Mucosa of gallbladder (tissue), 1 donor: ENCODE data around the gene CEP63. TPM values are rescaled to one million over a fixed set of nuclear protein-coding genes. Genes with fewer than 3 reads are reported as not detected.
"Not testable (repeated sequence)": the region's sequence is repeated elsewhere in the genome, so short reads cannot be mapped to it uniquely, and the experiment has no call there.

Experiments
- DNase-seq: peaks from one replicate; pipeline ENCODE4 v3.0.0-alpha.2; 2020; ENCODE audit warnings: low spot score
- total RNA-seq: library from RNA; stranded (reverse); gene quantifications from one replicate; pipeline ENCODE4 v1.2.1, GENCODE V29; 2021
- donor health status: DM: no; HTN: no; CAD: no.

CEP63 gene
- total RNA-seq, 1 donor from 2014 or later, result 17.3 TPM

GRCh38 chr3:134576426-134576825, 90.6 kb downstream of the CEP63 start:
- DNase-seq, result no peak

DNA sequence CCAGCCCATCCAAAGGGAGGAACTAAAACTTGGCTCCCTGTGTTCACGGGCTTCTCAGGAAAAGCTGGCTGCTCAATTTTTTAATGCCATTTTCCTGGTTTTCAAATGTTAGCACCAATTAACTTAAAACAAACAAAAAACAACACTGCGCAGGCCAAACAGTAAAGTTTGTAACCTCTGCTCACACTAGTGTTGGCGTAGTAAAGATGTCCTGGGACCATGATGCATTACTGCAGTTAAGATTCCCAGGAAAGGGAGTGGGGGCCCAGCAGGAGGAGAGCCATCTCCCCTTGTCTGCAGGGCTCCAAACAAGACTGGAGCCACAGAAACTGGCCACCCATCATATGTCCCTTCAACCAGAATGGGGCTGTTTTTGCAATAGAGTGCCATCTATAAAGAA, 91.0 kb downstream of the CEP63 start:
- no peak for DNase-seq

DNA sequence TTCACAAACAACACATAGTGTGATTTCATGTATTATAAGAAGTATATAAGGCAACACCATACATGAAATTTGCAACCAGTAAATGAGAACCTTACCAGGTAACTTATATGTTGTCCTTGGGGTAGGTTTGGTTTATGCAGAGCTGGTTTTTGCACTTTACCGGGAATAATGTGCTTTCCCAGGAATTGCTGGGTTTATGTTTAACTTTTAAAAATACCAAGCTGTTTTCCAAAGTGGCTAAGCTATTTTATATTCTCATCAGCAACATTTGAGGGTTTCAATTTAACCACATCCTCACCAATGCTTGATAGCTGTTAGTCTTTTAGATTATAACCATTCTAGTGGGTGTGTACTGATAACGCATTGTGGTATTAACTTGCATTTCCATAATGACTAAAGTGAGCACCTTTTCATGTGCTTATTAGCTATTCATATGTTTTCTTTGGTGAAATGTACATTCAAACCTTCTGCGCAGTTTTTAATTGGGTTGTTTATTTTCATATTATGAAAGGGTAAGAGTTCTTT, 93.3 kb downstream of the CEP63 start:
- DNase-seq, result no peak

GRCh38 chr3:134590766-134591165, 104.9 kb downstream of the CEP63 start:
- DNase-seq, result no peak

- no peak for DNase-seq
These were observed 106.9 kb downstream of the CEP63 start for GRCh38 chr3:134592806-134593205.

DNA sequence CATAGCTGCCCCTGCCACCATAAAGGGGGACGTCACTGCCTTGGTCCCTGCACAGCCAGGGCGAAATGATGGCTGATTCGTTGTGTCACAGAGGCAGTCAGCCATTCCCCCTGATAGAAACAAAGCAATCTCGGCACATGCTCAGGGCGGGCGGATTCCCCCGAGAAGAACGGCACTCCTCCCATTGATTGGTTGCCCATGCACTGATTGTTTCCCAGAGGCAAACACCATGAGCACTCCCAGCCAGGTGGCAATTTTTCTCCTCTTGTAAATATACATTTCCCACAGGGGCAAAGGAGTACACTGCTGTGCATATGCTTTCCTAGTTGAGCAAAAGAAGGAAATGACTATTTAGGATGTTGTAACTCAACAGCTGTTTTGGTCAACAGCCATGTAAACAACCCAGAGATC, 108.5 kb downstream of the CEP63 start:
- no peak for DNase-seq

DNA sequence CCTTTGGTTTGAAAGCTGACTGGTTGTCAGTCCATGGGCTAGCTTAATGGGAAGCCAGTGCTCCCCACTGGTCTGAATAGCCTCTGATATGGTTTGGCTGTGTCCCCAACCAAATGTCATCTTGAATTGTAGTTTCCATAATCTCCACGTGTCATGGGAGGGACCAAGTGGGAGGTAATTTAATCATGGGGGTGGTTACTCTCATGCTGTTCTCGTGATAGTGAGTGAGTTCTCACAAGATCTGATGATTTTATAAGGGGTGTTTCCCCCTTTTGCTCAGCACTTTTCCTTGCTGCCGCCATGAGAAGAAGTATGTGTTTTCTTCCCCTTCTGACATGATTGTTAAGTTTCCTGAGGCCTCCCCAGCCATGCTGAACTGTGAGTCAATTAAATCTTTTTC, 109.1 kb downstream of the CEP63 start:
- DNase-seq, result not testable (repeated sequence)

- no peak for DNase-seq
These were observed 111.6 kb downstream of the CEP63 start for GRCh38 chr3:134597390-134597970.

DNA sequence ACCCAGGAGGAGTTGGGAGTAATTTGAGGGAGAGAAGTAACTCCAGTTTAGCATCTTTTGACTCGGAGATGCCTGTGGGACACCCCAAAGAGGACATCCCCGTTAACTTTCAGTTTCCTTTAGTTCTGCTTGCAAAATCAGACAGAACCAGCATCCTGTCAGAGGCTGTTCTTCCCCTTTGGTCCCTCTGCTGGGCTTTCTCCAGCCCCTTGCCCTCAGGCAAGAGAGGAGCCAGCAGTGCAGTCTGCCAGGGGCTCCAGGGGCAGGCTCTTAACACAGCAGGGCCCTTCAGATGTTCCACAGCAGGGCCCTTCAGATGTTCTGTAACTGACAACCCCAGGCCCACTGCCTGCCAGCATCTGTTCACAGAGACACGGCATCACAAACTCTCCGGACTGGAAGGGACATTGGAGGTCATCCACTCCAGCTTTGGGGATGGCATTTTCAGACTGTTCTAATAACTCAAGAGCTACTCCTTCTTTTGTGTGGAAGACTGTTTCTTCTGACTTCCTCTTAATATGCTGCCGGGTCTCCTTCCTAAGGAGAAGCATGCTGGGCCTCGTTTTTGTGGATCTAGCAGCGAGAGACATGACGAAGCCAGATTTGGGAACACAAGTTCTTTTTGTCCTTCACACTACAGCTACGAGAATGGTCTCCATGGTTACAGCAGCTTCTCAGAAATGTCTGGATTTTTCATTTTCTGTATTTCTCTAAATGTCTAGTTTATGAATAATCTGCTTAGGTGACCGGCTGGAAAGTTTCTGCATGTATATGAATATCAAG, 113.1 kb downstream of the CEP63 start:
- no peak for DNase-seq

- DNase-seq, result no peak
These were observed 114.3 kb downstream of the CEP63 start for GRCh38 chr3:134600206-134600605.

DNA sequence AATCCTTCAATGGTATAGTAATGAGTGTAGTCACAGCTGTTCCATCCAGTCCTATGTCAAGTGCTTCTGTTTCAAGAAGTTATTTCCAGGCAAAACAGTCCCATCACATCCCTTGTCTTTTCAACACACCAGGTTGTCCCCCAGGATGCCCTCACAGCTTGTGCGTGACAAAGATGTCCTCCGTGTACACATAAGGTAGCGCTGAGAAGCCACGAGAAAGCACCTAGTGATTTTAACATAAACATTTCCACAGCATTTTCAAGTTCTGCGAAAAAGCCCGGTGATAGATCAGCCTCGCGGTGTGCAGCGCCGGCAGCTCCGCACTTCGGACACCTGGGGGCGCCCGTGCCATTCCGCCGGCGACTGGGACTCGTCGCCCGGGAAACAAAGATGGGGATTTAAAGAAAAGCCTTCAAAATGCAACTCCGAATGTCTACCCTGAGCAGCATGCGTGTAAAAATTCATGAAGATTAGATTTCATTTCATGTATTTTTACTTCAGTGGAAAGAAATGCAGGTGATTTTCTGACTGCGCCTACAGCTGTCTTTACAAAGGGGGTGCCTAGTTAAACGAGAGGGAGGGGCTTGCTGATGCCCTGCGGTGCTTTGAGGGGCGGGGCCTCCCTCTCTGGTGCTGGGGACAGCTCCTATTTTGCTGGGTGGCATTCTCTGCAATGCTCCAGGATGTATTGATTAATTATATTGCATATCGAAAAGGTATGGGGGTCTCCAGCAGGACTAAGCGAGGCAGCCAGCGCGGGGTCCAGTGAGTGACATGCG, 115.0 kb downstream of the CEP63 start:
- peak; percentile 34 for DNase-seq

DNA sequence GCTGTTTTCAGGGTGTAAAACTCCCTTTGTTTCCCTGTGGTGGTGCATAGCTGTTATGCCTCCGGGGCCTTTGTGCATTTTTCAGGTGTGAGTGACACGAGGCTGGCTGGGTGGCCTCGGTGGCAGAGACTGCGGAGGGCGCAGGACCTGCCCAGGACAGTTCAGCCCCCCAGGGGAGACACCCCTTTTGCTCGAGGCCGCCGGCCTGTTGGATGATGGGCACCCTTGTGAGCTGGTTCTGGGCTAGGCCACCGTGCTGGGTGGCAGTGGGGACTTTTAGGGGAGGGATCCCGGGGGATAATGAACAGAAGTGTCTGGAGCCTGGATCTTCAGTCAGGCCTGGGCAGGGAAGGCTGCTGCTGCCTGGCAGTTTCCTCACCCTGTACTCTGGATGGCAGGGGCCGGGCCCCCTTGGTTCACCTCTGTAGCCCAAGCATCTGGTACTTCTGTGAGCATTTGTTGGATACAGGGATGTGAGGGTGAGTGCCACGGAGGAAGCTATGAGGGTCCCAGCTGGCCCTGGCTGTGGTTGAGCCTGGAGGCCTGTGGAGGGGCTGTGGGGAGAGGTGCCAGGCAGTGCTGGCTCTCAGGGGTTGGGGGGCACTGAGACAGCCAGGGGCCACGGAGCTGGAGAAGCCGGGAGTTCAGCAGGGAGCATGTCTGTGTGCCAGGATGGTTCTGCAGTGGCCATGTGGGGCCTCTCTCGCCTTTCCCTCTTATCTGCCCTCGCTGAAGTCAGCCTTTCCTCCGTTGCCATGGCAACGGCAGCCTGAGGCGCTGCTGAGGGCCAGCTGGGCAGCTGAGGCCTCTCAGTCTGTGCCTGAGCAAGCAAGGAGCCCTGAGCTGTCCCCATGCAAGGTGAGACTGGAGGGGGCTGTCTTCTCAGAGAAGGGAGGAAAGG, 115.9 kb downstream of the CEP63 start:
- DNase-seq, result no peak

DNA sequence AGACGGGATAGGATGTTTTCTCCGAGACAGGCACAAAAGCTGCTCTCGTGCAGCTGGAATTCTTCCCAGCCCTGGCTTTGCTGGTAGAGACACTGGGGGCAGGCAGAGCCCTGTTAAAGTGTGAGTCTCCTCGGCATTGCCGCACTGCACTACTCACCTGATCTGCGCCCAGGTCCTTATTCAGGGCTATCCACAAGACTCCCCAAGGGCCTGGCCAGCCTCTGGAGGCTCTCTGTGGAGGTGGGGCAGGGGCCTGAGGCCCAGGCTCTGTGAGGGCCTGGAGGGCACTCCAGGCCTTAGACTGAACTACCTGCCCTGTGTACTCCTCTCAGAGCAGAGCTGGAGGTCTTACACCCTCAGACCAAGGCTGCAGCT, 116.6 kb downstream of the CEP63 start:
- no peak for DNase-seq

DNA sequence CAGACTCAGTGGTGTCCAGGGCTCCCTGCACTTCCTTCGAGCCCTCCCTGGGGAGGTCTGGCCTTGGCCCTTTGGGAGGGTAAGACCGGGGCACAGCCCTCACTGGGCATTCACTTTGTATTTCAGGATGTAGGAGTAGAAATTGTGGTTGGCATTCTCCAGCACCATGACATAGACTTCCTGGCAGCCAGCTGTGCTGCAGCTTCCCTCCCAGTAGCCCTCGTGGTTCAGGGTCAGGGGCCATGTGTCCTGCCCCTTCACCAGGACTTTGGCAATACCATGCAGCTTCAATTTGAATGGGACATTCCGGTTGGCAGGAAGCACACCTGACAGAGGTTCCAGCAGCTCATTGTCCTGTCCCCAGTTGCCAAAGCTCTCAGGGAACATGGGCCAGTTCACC, 117.6 kb downstream of the CEP63 start:
- DNase-seq, result no peak

DNA sequence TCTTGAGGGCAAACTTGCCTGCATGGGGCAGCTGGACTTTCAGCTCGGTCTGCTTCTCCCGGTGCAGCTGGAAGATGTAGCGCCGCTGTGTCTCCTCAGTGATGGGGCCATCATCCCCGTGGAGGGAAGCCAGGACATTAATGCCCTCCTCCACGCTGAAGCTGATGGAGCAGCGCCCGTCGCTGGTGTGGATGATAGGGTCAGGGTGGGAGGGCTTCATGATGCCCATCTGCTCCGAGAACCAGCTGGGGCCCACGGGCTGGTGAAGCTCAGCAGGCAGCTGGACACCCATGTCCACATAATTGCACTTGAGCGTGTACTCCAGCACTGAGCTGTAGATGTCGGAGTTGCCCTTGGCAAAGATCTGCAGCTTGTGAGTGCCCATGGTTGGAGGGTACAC, 118.1 kb downstream of the CEP63 start:
- DNase-seq, result no peak

GRCh38 chr3:134605556-134605955, 119.7 kb downstream of the CEP63 start:
- DNase-seq, result no peak

DNA sequence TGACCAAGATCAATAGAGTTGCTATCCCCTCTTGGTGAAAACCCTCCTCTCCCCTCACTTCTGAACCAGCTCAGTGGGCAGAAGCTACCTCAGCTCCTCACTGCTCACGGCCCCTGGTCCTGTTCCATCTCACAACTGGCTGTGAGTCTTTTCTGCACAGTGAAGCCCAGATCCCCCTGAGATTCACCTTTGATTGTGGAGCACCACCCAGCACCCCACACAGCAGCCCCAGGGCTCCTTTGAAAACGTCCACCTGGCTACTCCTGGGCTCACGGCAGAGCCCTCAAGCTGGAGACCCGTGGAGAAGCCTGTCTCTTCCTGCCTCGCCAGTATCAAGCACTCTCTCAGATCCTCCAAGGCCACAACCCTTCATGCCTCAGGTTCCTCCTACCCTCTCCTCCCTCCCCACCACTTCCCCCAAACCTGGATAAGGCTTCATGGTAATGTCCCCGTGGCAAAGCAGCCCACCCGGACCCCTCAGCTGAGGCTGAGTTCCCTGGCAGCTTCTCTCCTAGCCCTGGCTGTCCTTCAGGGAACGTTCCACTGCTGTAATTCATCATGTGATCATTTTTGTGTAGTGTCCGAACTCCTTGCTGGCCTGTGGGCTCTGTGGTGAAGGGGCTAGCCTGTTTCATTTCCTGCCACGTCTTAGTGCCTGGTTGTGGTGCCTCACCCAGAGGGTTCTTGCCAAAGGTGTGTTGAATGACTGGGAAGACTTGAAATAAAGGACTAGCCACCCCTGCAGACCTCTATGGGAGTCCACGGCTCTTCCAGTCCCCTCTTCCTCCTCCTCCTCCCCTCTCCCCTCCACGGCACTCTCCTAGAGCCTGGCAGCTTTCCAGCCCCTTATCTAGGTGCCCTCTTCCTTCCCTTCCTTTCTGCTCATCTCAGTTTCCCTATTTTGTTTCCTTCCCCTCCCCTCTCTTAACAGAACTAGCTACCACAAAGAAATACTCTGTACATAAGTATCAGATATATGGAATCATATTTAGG, 120.5 kb downstream of the CEP63 start:
- DNase-seq, result no peak

DNA sequence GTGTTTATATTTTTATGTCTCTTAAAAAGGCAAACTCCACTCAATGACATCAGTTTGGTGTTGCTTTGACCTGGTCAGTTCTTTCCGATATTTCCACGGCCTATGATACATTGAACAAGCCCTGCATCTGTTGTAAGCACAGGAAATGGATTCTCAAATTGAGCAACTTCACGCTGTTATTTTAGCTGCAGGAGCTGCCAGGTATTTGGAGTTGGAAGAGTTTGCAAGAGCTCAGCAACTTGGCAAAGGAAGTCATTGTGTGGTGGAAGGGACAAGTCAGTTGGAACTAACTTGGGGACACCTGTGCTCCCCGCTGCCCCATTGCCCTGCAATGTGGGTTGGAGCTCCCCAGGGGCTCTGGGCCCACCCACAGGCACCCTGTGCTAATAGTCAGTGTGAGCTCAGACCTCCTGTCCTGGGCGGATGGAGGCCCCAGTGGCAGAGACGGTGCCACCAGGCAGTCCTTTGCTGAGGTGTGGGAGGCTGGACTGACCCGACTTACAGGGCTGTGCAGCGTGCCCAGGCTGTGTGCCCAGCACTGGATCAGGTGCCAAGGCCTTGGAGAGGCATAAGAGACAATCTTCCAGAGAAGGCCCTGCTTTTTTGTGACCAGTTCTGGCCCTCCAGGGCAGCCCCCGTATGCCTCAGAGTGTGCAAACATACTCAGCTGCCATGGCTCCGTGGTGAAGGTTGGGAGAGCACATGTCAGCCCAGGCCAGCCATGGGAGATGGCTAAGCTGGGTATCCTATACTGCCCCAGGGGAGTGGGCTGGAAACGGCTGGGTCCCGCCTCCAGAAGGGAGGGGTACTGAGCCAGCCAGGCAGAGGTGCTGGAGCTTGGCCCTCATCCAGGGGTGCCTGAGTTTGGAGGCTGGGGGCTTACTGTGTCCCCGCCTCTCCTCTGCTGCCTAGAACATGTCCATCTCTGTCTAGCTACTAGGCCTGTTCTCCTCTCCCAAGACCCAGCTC, 121.5 kb downstream of the CEP63 start:
- no peak for DNase-seq
